OCI-M2 (cell line): ENCODE data around the gene UBE2G2.
"Not testable (repeated sequence)": the region's sequence is repeated elsewhere in the genome, so short reads cannot be mapped to it uniquely, and the experiment has no call there.

ENCODE experiments used
- DNase-seq: peaks from one replicate; lab custom pipeline; 2025; ENCODE audit not compliant: unreplicated experiment; lab: John Stamatoyannopoulos, UW

Gene UBE2G2

GRCh38 chr21:44836666-44837471 is 35.2 kb upstream of the UBE2G2 start:
- DNase-seq, result no peak

GRCh38 chr21:44836349-44836665 is 34.7 kb upstream of the UBE2G2 start:
- DNase-seq, result no peak

DNA sequence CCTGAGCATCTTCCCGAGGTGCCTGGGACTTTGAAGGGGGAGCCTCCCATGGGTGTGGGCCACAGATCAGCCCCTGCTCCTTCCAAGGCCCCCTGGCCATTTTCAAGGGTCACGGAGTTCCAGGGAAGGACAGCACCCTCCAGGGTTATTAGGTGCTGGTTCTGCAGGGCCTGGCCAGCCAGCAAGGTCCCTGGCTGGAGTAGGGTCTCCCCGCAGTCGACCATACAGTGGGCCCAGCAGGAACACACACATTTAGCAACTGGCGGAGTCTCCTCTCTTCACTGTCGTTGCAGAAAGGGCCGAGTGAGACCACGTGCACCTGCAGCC is 34.0 kb upstream of the UBE2G2 start:
- DNase-seq, result no peak

- DNase-seq, result no peak
Measured at GRCh38 chr21:44834951-44835646, 33.5 kb upstream of the UBE2G2 start.

- DNase-seq, result no peak
Measured at GRCh38 chr21:44834231-44834950, 32.8 kb upstream of the UBE2G2 start.

DNA sequence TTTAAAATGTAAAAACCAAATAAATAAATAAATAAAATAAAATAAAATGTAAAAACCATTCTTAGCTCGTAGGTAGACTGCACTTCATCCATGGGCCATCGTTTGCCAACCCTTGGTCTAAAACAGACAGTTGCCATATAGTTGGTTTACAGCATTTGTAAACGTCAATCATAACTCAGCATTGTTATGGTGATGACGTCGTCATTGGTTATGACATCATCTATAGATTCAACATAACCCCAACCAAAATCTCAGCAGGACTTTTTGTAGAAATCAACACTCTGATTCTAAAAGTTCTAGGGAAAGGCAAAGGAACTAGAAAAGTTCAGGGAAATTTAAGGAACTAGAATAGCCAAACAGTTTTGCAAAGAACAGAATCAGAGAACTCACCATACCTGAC is 32.0 kb upstream of the UBE2G2 start:
- no peak for DNase-seq

GRCh38 chr21:44832516-44833255 is 31.1 kb upstream of the UBE2G2 start:
- DNase-seq, result not testable (repeated sequence)

- DNase-seq, result no peak
Measured at GRCh38 chr21:44831227-44831860, 29.7 kb upstream of the UBE2G2 start.

DNA sequence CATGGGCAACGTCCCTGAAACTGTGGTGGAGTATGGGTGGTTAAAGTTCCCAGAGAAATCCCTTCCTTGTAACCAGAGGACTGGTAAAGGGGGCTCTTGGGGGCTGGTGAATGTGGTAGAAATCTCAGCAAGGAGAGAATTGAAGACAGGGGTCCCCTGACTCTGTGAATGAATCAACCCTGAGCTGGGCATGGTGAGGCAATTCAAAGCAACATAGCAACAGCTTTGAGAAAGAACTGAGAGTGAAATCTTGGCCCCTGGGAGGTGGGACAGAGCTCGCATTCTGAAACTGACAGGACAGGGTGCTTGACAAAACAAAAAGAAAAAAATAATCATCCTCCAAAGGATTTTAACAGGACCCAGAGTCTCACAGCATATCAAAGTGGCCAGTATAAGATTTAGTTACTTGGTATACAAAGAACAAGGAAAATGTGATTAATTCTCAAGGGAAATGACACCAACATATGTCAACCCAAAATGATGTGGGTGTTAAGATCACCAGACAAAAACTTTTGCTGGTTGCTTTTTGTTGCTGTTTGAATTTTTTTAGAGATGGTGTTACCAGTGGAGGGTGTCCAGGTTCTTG is 28.0 kb upstream of the UBE2G2 start:
- DNase-seq, result no peak

- DNase-seq, result no peak
Measured at GRCh38 chr21:44828362-44829056, 26.9 kb upstream of the UBE2G2 start.

- DNase-seq, result no peak
Measured at GRCh38 chr21:44823179-44823660, 21.6 kb upstream of the UBE2G2 start.

- no peak for DNase-seq
Measured at GRCh38 chr21:44822484-44823178, 21.0 kb upstream of the UBE2G2 start.

DNA sequence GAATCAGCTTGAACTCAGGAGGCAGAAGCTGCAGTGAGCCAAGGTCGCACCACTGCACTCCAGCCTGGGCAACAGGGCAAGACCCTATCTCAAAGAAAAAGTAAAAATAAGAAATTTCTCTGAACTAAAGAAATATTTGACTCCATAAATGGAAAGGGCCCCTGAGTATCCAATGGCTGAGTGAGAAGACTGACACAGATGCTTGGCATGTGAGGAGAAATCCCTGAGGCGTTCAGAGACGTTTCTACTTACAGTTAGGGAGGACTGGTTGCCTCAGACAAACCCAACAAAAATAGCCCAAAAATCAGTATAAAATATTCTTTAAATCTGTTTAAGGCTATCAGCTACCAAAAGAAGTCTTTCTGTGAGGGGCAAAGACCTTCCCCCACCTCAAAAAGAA is 19.2 kb upstream of the UBE2G2 start:
- DNase-seq, result no peak

DNA sequence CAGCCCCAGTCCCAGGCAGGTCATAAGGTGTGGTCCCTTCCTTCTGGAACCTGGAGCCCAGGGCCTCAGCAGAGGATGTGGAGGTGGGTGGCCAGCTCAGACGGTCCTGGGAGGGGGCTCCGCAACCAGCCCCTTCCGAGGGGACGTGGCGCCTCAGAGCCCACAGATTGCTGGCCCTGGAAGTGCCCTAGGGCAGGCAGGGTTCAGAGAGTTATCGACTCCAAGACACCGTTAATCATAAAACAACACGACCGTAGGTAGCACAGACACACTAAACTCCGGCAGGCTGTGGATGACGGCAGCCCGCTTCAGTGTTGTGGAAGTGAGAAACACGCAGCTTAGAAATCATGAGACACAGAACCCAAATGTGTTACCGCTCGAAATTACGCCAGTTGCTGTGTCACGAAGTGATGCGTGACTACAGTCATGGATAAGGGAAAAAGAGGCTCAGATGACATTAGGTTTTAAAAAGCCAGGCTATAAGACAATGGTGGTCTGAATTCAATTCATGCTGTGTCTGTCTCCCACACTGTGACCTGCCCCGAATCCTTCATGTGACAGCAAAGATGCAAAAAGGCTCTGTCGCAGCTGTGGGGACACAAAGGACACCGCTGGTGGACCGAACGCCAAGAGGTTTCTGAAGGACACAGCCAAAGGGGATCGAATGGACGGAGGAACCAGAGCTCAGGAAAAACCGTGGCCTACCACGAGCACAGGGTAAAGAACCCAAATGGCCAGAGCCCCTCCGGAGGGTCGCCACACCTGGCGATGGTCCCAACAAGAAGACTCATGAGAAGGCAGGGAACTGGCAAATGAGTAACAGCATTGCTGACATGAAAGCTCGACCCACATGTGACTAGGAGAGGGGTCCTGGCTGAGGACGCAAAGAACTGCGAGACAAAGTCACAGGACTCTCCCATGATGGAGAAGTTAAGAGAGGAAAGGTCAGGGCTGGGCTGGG is 17.9 kb upstream of the UBE2G2 start:
- no peak for DNase-seq

GRCh38 chr21:44818640-44819011 is 17.0 kb upstream of the UBE2G2 start:
- no peak for DNase-seq

GRCh38 chr21:44817914-44818639 is 16.5 kb upstream of the UBE2G2 start, which contains the start of gene SUMO3:
Gene SUMO3 (minus strand): TSS chr21:44818062. CDS start chr21:44817968, 94 bp downstream.
- DNase-seq, result no peak

DNA sequence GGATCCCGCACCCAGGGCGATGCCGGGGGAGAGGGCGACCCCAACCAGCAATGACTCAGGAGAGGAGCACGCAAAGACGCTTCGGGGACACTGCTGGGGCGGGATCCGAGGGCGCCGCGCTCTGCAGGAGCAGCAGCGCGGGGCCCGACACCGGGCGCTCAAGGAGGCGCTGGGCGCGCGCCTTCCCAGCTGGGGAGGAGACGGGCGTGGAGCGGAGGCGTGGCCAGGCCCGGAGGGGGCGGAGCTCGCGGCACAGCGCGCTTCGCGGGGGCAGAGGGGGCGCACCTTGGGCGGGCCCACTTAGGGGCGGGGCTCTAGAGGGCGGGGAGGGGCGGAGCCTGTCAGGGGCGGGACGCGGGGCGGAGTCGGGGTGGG is 15.9 kb upstream of the UBE2G2 start:
- peak; percentile 57 for DNase-seq
